OCI-LY7 (cell line): ENCODE measurements around the gene FABP1.

Source experiments
- CTCF ChIP-seq: fragments of 200-600 bp; sonication (generic); conservative IDR thresholded peaks from 2 replicates; pipeline ENCODE4 v1.5.1; 2014; ENCODE audit warnings: mild to moderate bottlenecking, antibody characterized with exemption, low read length, moderate library complexity, mixed read lengths
- EZH2phosphoT487 ChIP-seq: fragments of 200-600 bp; sonication (generic); IDR thresholded peaks from 2 replicates; pipeline ENCODE4 v1.6.1; 2018; ENCODE audit warnings: low read depth, borderline replicate concordance, mild to moderate bottlenecking, mixed run types, antibody characterized with exemption, low read length, moderate library complexity, mixed read lengths

- no peak for TF ChIP-seq CTCF
- no peak for TF ChIP-seq EZH2phosphoT487
Measured at GRCh38 chr2:88078643-88079172, 49.2 kb downstream of the FABP1 start.
